H1 (cell line): ENCODE results near the gene DIP2C. TPM values are rescaled to one million over a fixed set of nuclear protein-coding genes. Genes with fewer than 3 reads are reported as not detected.
A peak's percentile ranks its signal among the peaks of the same experiment; 100 is the strongest.

Experiments used
- CTCF ChIA-PET: fragments of 300-600 bp; sonication (Branson Sonifier 250); formaldehyde crosslinking; loops from one replicate; lab custom pipeline; 2021; ENCODE audit not compliant: partially characterized antibody; lab: Charles Lee
- POLR2A ChIA-PET: fragments of 300-600 bp; sonication (Branson Sonifier 250); formaldehyde crosslinking; loops from one replicate; lab custom pipeline; 2021; ENCODE audit warnings: inconsistent platforms; ENCODE audit not compliant: partially characterized antibody; lab: Charles Lee
- DNase-seq, 2 experiments: peaks; one replicate each; pipeline versions ENCODE4 v3.0.0 to v3.0.0-alpha.2; 2010 to 2022; ENCODE audit warnings: low spot score in 2 of 2, low read depth in 1 of 2, mixed read lengths in 1 of 2
- FAIRE-seq: peaks from 2 replicates; lab custom pipeline; 2011; peaks lifted over from hg19 to GRCh38; lab: Jason Lieb, UNC
- H2AFZ ChIP-seq: 2 replicates; pipeline ENCODE4 v1.8.1; 2012; ENCODE audit warnings: low read length, inconsistent platforms
- H2AK5ac ChIP-seq: 2 replicates; pipeline ENCODE4 v1.6.1; 2013; ENCODE audit warnings: low read depth, low read length
- H2BK120ac ChIP-seq: replicated peaks from 2 replicates; pipeline ENCODE3; 2013; ENCODE audit warnings: low read depth, low read length, inconsistent platforms
- H2BK12ac ChIP-seq: 2 replicates; pipeline ENCODE4 v1.6.1; 2013; ENCODE audit warnings: low read depth, low read length
- H2BK15ac ChIP-seq: 2 replicates; pipeline ENCODE4 v1.6.1; 2013; ENCODE audit warnings: low read length
- H2BK20ac ChIP-seq: 2 replicates; pipeline ENCODE4 v1.6.1; 2013; ENCODE audit warnings: low read length
- H2BK5ac ChIP-seq: 2 replicates; pipeline ENCODE4 v1.6.1; 2013; ENCODE audit warnings: low read depth, low read length
- H3K14ac ChIP-seq: 2 replicates; pipeline ENCODE4 v1.6.1; 2013; ENCODE audit warnings: inconsistent platforms; ENCODE audit not compliant: insufficient read length
- H3K18ac ChIP-seq: 2 replicates; pipeline ENCODE4 v1.6.1; 2013; ENCODE audit warnings: low read length; ENCODE audit errors: extremely low read depth
- H3K23ac ChIP-seq: 2 replicates; pipeline ENCODE4 v1.6.1; 2013; ENCODE audit warnings: inconsistent platforms; ENCODE audit not compliant: insufficient read length
- H3K23me2 ChIP-seq: 2 replicates; pipeline ENCODE4 v1.6.1; 2013; ENCODE audit warnings: low read depth, low read length
- H3K27ac ChIP-seq: 2 replicates; pipeline ENCODE4 v1.6.1; 2011; ENCODE audit warnings: low read depth, low read length, inconsistent platforms
- H3K27me3 ChIP-seq, 4 experiments: replicated peaks in 1 of 4; 1 replicate in 1 of 4; 2 replicates in 3 of 4; pipeline versions ENCODE4 v1.6.1 to v1.8.1; 2011 to 2013; ENCODE audit warnings: low read length in 3 of 4, mild to moderate bottlenecking in 3 of 4, inconsistent platforms in 2 of 4, mixed read lengths in 2 of 4, moderate library complexity in 1 of 4; ENCODE audit not compliant: control insufficient read depth in 3 of 4, insufficient read depth in 3 of 4; ENCODE audit errors: extremely low read depth in 1 of 4
- H3K36me3 ChIP-seq, 4 experiments: 2 replicates each; pipeline versions ENCODE4 v1.6.1 to v1.8.1; 2011 to 2013; ENCODE audit warnings: mild to moderate bottlenecking in 4 of 4, low read length in 3 of 4, moderate library complexity in 2 of 4, control low read depth in 1 of 4, inconsistent platforms in 1 of 4; ENCODE audit not compliant: insufficient read depth in 4 of 4, control insufficient read depth in 2 of 4
- H3K4ac ChIP-seq: replicated peaks from 2 replicates; pipeline ENCODE3; 2013; ENCODE audit warnings: low read length, low read depth, mixed read lengths, inconsistent platforms; ENCODE audit not compliant: insufficient read length
- H3K4me1 ChIP-seq, 4 experiments: replicated peaks in 1 of 4; 1 replicate in 1 of 4; 2 replicates in 3 of 4; pipeline versions ENCODE4 v1.6.1 to v1.8.1; 2011 to 2013; ENCODE audit warnings: low read length in 3 of 4, inconsistent platforms in 2 of 4, mixed read lengths in 1 of 4; ENCODE audit not compliant: insufficient read depth in 4 of 4, control insufficient read depth in 3 of 4
- H3K4me2 ChIP-seq, 2 experiments: 2 replicates each; pipeline versions ENCODE4 v1.6.1 to v1.8.1; 2011 to 2013; ENCODE audit warnings: low read depth in 2 of 2, low read length in 2 of 2, control low read depth in 1 of 2, inconsistent platforms in 1 of 2, mild to moderate bottlenecking in 1 of 2; ENCODE audit not compliant: insufficient read depth in 1 of 2
- H3K4me3 ChIP-seq, 4 experiments: fragments of 200-600, 300-600 bp in 1 of 4; sonication (generic), shearing (Covaris generic), sonication (Bioruptor Twin) in 1 of 4; 2 replicates each; pipeline versions ENCODE4 v1.5.1 to v1.8.1; 2011 to 2016; ENCODE audit warnings: low read length in 4 of 4, low read depth in 3 of 4, control low read depth in 2 of 4, inconsistent platforms in 2 of 4, mild to moderate bottlenecking in 2 of 4, mixed read lengths in 1 of 4, moderate library complexity in 1 of 4; ENCODE audit not compliant: insufficient read depth in 2 of 4; ENCODE audit errors: extremely low read depth in 1 of 4
- H3K56ac ChIP-seq: replicated peaks from 2 replicates; pipeline ENCODE3; 2013; ENCODE audit warnings: low read depth, mild to moderate bottlenecking, mixed read lengths, low read length, inconsistent platforms; ENCODE audit not compliant: insufficient read length
- H3K79me1 ChIP-seq: 2 replicates; pipeline ENCODE4 v1.6.1; 2013; ENCODE audit warnings: low read depth, low read length, control low read depth
- H3K79me2 ChIP-seq, 2 experiments: 2 replicates each; pipeline versions ENCODE4 v1.6.1 to v1.8.1; 2012 to 2013; ENCODE audit warnings: low read length in 2 of 2, mild to moderate bottlenecking in 2 of 2, inconsistent platforms in 1 of 2; ENCODE audit not compliant: insufficient read depth in 2 of 2, control insufficient read depth in 1 of 2
- H3K9ac ChIP-seq, 4 experiments: replicated peaks in 1 of 4; 1 replicate in 1 of 4; 2 replicates in 3 of 4; pipeline versions ENCODE4 v1.6.1 to v1.8.1; 2011 to 2013; ENCODE audit warnings: low read depth in 3 of 4, low read length in 3 of 4, control low read depth in 2 of 4, mild to moderate bottlenecking in 2 of 4, moderate library complexity in 2 of 4, inconsistent platforms in 1 of 4; ENCODE audit errors: extremely low read depth in 1 of 4
- H3K9me3 ChIP-seq, 2 experiments: 2 replicates each; pipeline versions ENCODE4 v1.6.1 to v1.8.1; 2012 to 2013; ENCODE audit warnings: mild to moderate bottlenecking in 2 of 2, moderate library complexity in 2 of 2, control low read depth in 1 of 2, inconsistent platforms in 1 of 2, low read depth in 1 of 2, low read length in 1 of 2, mixed read lengths in 1 of 2; ENCODE audit not compliant: insufficient read depth in 2 of 2
- H4K20me1 ChIP-seq, 2 experiments: replicated peaks in 1 of 2; 2 replicates each; pipeline versions ENCODE3 to v1.8.1; 2011 to 2013; ENCODE audit warnings: inconsistent platforms in 2 of 2, low read length in 2 of 2, mild to moderate bottlenecking in 1 of 2; ENCODE audit not compliant: insufficient read depth in 2 of 2, control insufficient read depth in 1 of 2
- H4K5ac ChIP-seq: 2 replicates; pipeline ENCODE4 v1.6.1; 2013; ENCODE audit warnings: low read length, low read depth, mixed read lengths, inconsistent platforms; ENCODE audit not compliant: insufficient read length
- H4K8ac ChIP-seq: 2 replicates; pipeline ENCODE4 v1.8.0; 2013; ENCODE audit warnings: mild to moderate bottlenecking, moderate library complexity, low read length, inconsistent platforms; ENCODE audit not compliant: insufficient read depth; ENCODE audit errors: extremely low read depth
- H4K91ac ChIP-seq: replicated peaks from 2 replicates; pipeline ENCODE3; 2013; ENCODE audit warnings: low read length, mixed read lengths, inconsistent platforms; ENCODE audit not compliant: insufficient read length
- CREB1 ChIP-seq: IDR thresholded peaks from 2 replicates; pipeline ENCODE4 v1.6.1; 2012; ENCODE audit warnings: inconsistent platforms
- EP300 ChIP-seq, 2 experiments: IDR thresholded peaks; 1 replicate in 1 of 2; 2 replicates in 1 of 2; pipeline ENCODE4 v1.6.1; 2011 to 2012; ENCODE audit warnings: low read depth in 2 of 2, low read length in 2 of 2, mild to moderate bottlenecking in 2 of 2, borderline replicate concordance in 1 of 2, inconsistent platforms in 1 of 2, moderate library complexity in 1 of 2
- FOSL1 ChIP-seq: IDR thresholded peaks from 2 replicates; pipeline ENCODE4 v1.6.1; 2011; ENCODE audit warnings: mild to moderate bottlenecking, low read depth, low read length, moderate library complexity; ENCODE audit not compliant: insufficient read depth
- MAFK ChIP-seq: IDR thresholded peaks from 2 replicates; pipeline ENCODE4 v1.6.1; 2012; ENCODE audit warnings: low read depth, mild to moderate bottlenecking, improper control_type of control experiment, low read length
- RAD21 ChIP-seq, 2 experiments: IDR thresholded peaks in 1 of 2; conservative IDR thresholded peaks in 1 of 2; 2 replicates each; pipeline ENCODE4 v1.6.1; 2011; ENCODE audit warnings: low read depth in 2 of 2, low read length in 2 of 2, improper control_type of control experiment in 1 of 2, inconsistent platforms in 1 of 2, mild to moderate bottlenecking in 1 of 2, moderate library complexity in 1 of 2
- RNF2 ChIP-seq: fragments of 200-900, 300-1000 bp; sonication (generic); IDR thresholded peaks from 2 replicates; pipeline ENCODE4 v1.7.1; 2016; ENCODE audit warnings: borderline replicate concordance, low read depth, mild to moderate bottlenecking, antibody characterized with exemption, low read length; ENCODE audit not compliant: poor library complexity, severe bottlenecking; ENCODE audit errors: missing control alignments
- SUZ12 ChIP-seq: fragments of 200-600 bp; sonication (generic); IDR thresholded peaks from 2 replicates; pipeline ENCODE4 v1.6.1; 2012; ENCODE audit warnings: mild to moderate bottlenecking, inconsistent platforms, low read length, moderate library complexity, mixed read lengths
- TAF1 ChIP-seq: IDR thresholded peaks from 2 replicates; pipeline ENCODE4 v1.6.1; 2011; ENCODE audit warnings: mild to moderate bottlenecking, low read depth, low read length
- WGBS, 2 experiments: shearing (Covaris generic) in 1 of 2; methylation state at CpG; one replicate each; pipeline versions ENCODE4 v1.1.6 to v1.1.7; 2013 to 2015; ENCODE audit warnings: low lambda C conversion rate in 2 of 2, mixed read lengths in 2 of 2, inconsistent platforms in 1 of 2, low coverage in 1 of 2, missing lambda C conversion rate in 1 of 2; ENCODE audit not compliant: insufficient replicate concordance in 2 of 2, insufficient coverage in 1 of 2, insufficient read length in 1 of 2; ENCODE audit errors: extremely low coverage in 1 of 2, missing lambda C conversion rate in 1 of 2; 5-methylcytosine and 5-hydroxymethylcytosine counted together
- polyA plus RNA-seq, 7 experiments: library from polyadenylated mRNA; depleted of rRNA in 3 of 7; stranded (reverse) in 5 of 7; unstranded in 2 of 7; fragments of >200 nt in 5 of 7; fragments of 200-250 nt in 2 of 7; gene quantifications; 1 replicate in 5 of 7; 2 replicates in 1 of 7; 4 replicates in 1 of 7; pipeline versions ENCODE4 v1.2.1 to v1.2.3, GENCODE V29; 2011 to 2013; ENCODE audit warnings: missing spikeins in 2 of 7, mixed read lengths in 2 of 7
- total RNA-seq: library from RNA; stranded (reverse); fragmentation: NEBNext Ultra II Directional; extraction: Animal tissue kit (Norgen Biotek cat#: 25700); gene quantifications from 2 replicates; pipeline ENCODE4 v1.2.1, GENCODE V29; 2021

Gene DIP2C
- total and polyA plus RNA-seq, 2 of the 8 experiments (the other 6 are each of a cell fraction or from before 2014, with no cell fraction given), result 3.8 to 9.3 TPM

DNA sequence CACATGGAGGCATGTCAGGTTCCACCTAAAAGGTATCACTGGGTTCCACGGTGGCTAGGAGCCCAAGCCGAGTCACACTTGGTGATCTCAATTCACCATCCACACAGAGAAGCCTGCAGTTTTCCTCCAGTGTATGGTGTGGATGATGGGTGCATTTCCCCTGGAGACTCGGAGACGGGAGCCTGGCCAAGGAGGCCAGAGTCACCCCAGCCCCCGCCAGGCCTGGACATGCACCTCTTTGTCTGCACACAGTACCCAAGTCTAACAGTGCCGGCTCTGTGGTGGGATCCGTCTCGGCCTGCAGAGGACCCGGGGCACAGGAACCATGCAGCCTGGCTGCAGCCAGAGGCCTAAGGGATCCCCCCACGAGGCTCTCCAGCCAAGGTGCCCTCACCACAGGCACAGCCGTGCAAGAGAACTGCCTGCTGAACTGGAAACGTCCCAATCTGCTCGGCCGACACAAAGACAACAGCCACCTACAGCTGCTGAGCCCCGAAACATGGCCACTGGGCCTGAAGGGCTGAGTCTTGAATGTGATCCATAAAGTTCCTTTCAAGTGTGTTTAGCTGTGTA is 75.2 kb downstream of the DIP2C start:
- peaks cover 3 to 24% (median 10%) of the 10 kb centered on the region in 4 experiments; a peak in 5 of 7 replicates for H3K4me1 ChIP-seq
- H4K20me1 ChIP-seq, result peaks cover 7 to 14% of the 10 kb centered on the region in 2 experiments

More for the DNA sequence above, 75.2 kb downstream of the DIP2C start:
- H2BK15ac ChIP-seq, result peak overlapping the region; percentile 72; the same call in 1 of the 2 replicates
- H4K8ac ChIP-seq, result no peak overlapping the region
- ChIA-PET CTCF (interaction anchor here (0.5 to 1.5 kb wide), 3 partner anchors 32 to 336 kb away, joined by 3 to 4 read pairs (median 3); no protein-coding TSS in a partner anchor), POLR2A (no interaction called here)
- H3K79me2 ChIP-seq, result peaks cover 0 to 9% of the 10 kb centered on the region in 2 experiments; a peak in 1 of 4 replicates
- H3K4me2 ChIP-seq, result no peak overlapping the region
- peaks cover 13% of the 10 kb centered on the region for H3K79me1 ChIP-seq
- H3K27ac ChIP-seq, result 0 out of 2 replicates have a peak overlapping the region, but pooled peaks have one; percentile 38
- H3K27me3 ChIP-seq, result no peaks in the 10 kb centered on the region
- H3K23ac ChIP-seq, result no peak overlapping the region
- no peak overlapping the region for H2BK120ac ChIP-seq
- H2BK5ac ChIP-seq, result peak overlapping the region; percentile 84; the same call in 1 of the 2 replicates
- no peaks in the 10 kb centered on the region for H3K9me3 ChIP-seq
- H4K5ac ChIP-seq, result no peak overlapping the region
- no peaks in the 10 kb centered on the region for H3K36me3 ChIP-seq
- no peak for TF ChIP-seq SUZ12
- no peak for TF ChIP-seq CREB1
- TF ChIP-seq MAFK, result no peak
- no peak for TF ChIP-seq EP300 (IDR thresholded peaks at IDR 0.05; ENCODE audit: borderline replicate concordance in 1 of 2, low read depth in 2 of 2, low read length in 2 of 2)
- no peak for TF ChIP-seq RAD21 (IDR thresholded peaks at IDR 0.05 in 1 of 2, conservative IDR thresholded peaks at IDR 0.05 in 1 of 2; ENCODE audit: low read depth in 2 of 2, low read length in 2 of 2)
- no peak for TF ChIP-seq FOSL1
- TF ChIP-seq TAF1, result no peak
- TF ChIP-seq RNF2, result no peak
- H3K9ac ChIP-seq, result no peak overlapping the region
- peak overlapping the region; percentile 4; the same call in 1 of the 2 replicates for H2BK20ac ChIP-seq
- DNase-seq (no peak), FAIRE-seq (no peak)
- peak overlapping the region; percentile 38; the same call in 1 of the 2 replicates for H3K18ac ChIP-seq
- WGBS, 2 experiments, result 90% methylated on average over 15 of the region's 15 CpGs; no CpG with 5 or more reads in 1 of the 2 experiments
- no peak overlapping the region for H3K14ac ChIP-seq
- no peak overlapping the region for H3K4ac ChIP-seq
- peak overlapping the region; percentile 83 for H4K91ac ChIP-seq
- H2AFZ ChIP-seq, result no peak overlapping the region
- H2BK12ac ChIP-seq, result peak overlapping the region; percentile 41
- H3K56ac ChIP-seq, result no peak overlapping the region
- no peak overlapping the region for H3K4me3 ChIP-seq
- H3K23me2 ChIP-seq, result no peaks in the 10 kb centered on the region
- 0 out of 2 replicates have a peak overlapping the region, but pooled peaks have one; percentile 61 for H2AK5ac ChIP-seq
